Common myeloid progenitor, CD34-positive (primary cell): ENCODE data around the gene RPP25.

Experiments used
- CTCF ChIA-PET: fragments of 350-600 bp; sonication (Branson Sonifier 250); formaldehyde crosslinking; loops from one replicate; lab custom pipeline; 2021; ENCODE audit warnings: antibody characterized with exemption; lab: Charles Lee
- POLR2A ChIA-PET: fragments of 350-600 bp; sonication (Branson Sonifier 250); formaldehyde crosslinking; loops from one replicate; lab custom pipeline; 2021; ENCODE audit warnings: antibody characterized with exemption; lab: Charles Lee
- DNase-seq, 3 donors: peaks; one replicate each; pipeline versions ENCODE4 v3.0.0 to v3.0.0-alpha.2; 2013
- H3K27ac ChIP-seq, 2 experiments: 1 replicate in 1 of 2; 2 replicates in 1 of 2; pipeline ENCODE4 v1.7.0; 2013; ENCODE audit warnings: inconsistent platforms in 2 of 2, low read length in 2 of 2, mild to moderate bottlenecking in 2 of 2, low read depth in 1 of 2, moderate library complexity in 1 of 2; ENCODE audit not compliant: severe bottlenecking in 2 of 2, insufficient read depth in 1 of 2, poor library complexity in 1 of 2
- H3K27me3 ChIP-seq, 5 experiments: replicated peaks in 2 of 5; 1 replicate in 3 of 5; 2 replicates in 2 of 5; pipeline versions ENCODE4 v1.6.1 to v1.7.0; 2013; ENCODE audit warnings: low read length in 4 of 5, mild to moderate bottlenecking in 2 of 5, moderate library complexity in 2 of 5, inconsistent platforms in 1 of 5; ENCODE audit not compliant: insufficient read depth in 5 of 5, control insufficient read depth in 4 of 5
- H3K36me3 ChIP-seq, 4 experiments: 1 replicate in 2 of 4; 2 replicates in 2 of 4; pipeline versions ENCODE4 v1.6.1 to v1.7.0; 2013; ENCODE audit warnings: low read length in 3 of 4, control low read depth in 1 of 4, mild to moderate bottlenecking in 1 of 4; ENCODE audit not compliant: control insufficient read depth in 4 of 4, insufficient read depth in 4 of 4
- H3K4me1 ChIP-seq, 4 experiments: 1 replicate in 3 of 4; 2 replicates in 1 of 4; pipeline versions ENCODE4 v1.6.1 to v1.7.1; 2013; ENCODE audit warnings: low read length in 3 of 4, mild to moderate bottlenecking in 3 of 4, control low read depth in 1 of 4, inconsistent platforms in 1 of 4, moderate library complexity in 1 of 4; ENCODE audit not compliant: control insufficient read depth in 4 of 4, insufficient read depth in 4 of 4; ENCODE audit errors: control extremely low read depth in 1 of 4
- H3K4me3 ChIP-seq, 7 experiments: 1 replicate in 4 of 7; 2 replicates in 3 of 7; pipeline versions ENCODE4 v1.5.1 to v1.7.0; 2013; ENCODE audit warnings: mild to moderate bottlenecking in 7 of 7, low read length in 6 of 7, moderate library complexity in 6 of 7, inconsistent platforms in 2 of 7, low read depth in 2 of 7, control low read depth in 1 of 7; ENCODE audit not compliant: insufficient read depth in 4 of 7, control insufficient read depth in 1 of 7; ENCODE audit errors: extremely low read depth in 1 of 7
- H3K9me3 ChIP-seq, 5 experiments: 1 replicate in 4 of 5; 2 replicates in 1 of 5; pipeline versions ENCODE4 v1.6.1 to v1.7.1; 2013; ENCODE audit warnings: low read length in 4 of 5, mild to moderate bottlenecking in 2 of 5, inconsistent platforms in 1 of 5, low read depth in 1 of 5, moderate library complexity in 1 of 5; ENCODE audit not compliant: control insufficient read depth in 4 of 5, insufficient read depth in 2 of 5; ENCODE audit errors: control extremely low read depth in 1 of 5
- WGBS: methylation state at CpG from one replicate; pipeline ENCODE4 v1.1.5; 2013; ENCODE audit not compliant: insufficient coverage; 5-methylcytosine and 5-hydroxymethylcytosine counted together

RPP25 gene

GRCh38 chr15:74964794-74965193 lies 8.2 kb upstream of the RPP25 start:
- H3K36me3 ChIP-seq, result no peaks in the 10 kb centered on the region
- ChIA-PET CTCF (interaction anchor here (1.2 kb wide), 3 partner anchors 11 to 247 kb away, joined by 3 to 6 read pairs (median 3); no protein-coding TSS in a partner anchor), POLR2A (no interaction called here)
- WGBS, result 34% methylated on average over 2 of the region's 3 CpGs
- no peak overlapping the region for H3K4me3 ChIP-seq
- no peaks in the 10 kb centered on the region for H3K9me3 ChIP-seq
- no peak for DNase-seq
- no peak overlapping the region for H3K27ac ChIP-seq
- H3K4me1 ChIP-seq, result peaks cover 0 to 5% (median 1%) of the 10 kb centered on the region in 4 experiments
- peaks cover 2 to 17% (median 7%) of the 10 kb centered on the region in 5 experiments for H3K27me3 ChIP-seq

- WGBS, result 100% methylated on average over 2 of the region's 4 CpGs
- no peak overlapping the region for H3K4me3 ChIP-seq
- DNase-seq, result no peak
- no peaks in the 10 kb centered on the region for H3K36me3 ChIP-seq
- H3K27ac ChIP-seq, result no peak overlapping the region
- CTCF ChIA-PET, result interaction anchor here (1.0 to 1.5 kb wide), 3 partner anchors 9 to 27 kb away, joined by 3 to 5 read pairs (median 3); no protein-coding TSS in a partner anchor
- peaks cover 2 to 25% (median 23%) of the 10 kb centered on the region in 5 experiments for H3K27me3 ChIP-seq
- H3K9me3 ChIP-seq, result no peaks in the 10 kb centered on the region
- peaks cover 0 to 21% (median 16%) of the 10 kb centered on the region in 4 experiments for H3K4me1 ChIP-seq
- POLR2A ChIA-PET, result interaction anchor here (0.6 kb wide), 1 partner anchor 265 kb away, joined by 3 read pairs; no protein-coding TSS in a partner anchor
These were observed 6.6 kb upstream of the RPP25 start for GRCh38 chr15:74963213-74963612.

- 83% methylated on average over 2 of the region's 2 CpGs for WGBS
- no peaks in the 10 kb centered on the region for H3K9me3 ChIP-seq
- H3K36me3 ChIP-seq, result no peaks in the 10 kb centered on the region
- POLR2A ChIA-PET, result no interaction called here
- CTCF ChIA-PET, result interaction anchor here (1.0 to 1.1 kb wide), 2 partner anchors 8 to 12 kb away, joined by 3 read pairs; no protein-coding TSS in a partner anchor
- H3K4me1 ChIP-seq, result peaks cover 0 to 26% (median 20%) of the 10 kb centered on the region in 4 experiments
- H3K27ac ChIP-seq, result no peak overlapping the region
- no peak for DNase-seq
- H3K4me3 ChIP-seq, result no peak overlapping the region
- H3K27me3 ChIP-seq, result peaks cover 2 to 30% (median 25%) of the 10 kb centered on the region in 5 experiments
These were observed 6.1 kb upstream of the RPP25 start for GRCh38 chr15:74962671-74963070.

GRCh38 chr15:74962219-74962618 lies 5.6 kb upstream of the RPP25 start:
- no peaks in the 10 kb centered on the region for H3K9me3 ChIP-seq
- H3K4me1 ChIP-seq, result peaks cover 0 to 30% (median 24%) of the 10 kb centered on the region in 4 experiments
- WGBS, result 97% methylated on average over 6 of the region's 8 CpGs
- no peak overlapping the region for H3K27ac ChIP-seq
- H3K4me3 ChIP-seq, result no peak overlapping the region
- H3K27me3 ChIP-seq, result peaks cover 2 to 34% (median 27%) of the 10 kb centered on the region in 5 experiments
- H3K36me3 ChIP-seq, result no peaks in the 10 kb centered on the region
- ChIA-PET POLR2A (no interaction called here), CTCF (interaction anchor here (1.0 to 2.5 kb wide), 2 partner anchors 8 to 12 kb away, joined by 3 to 11 read pairs; no protein-coding TSS in a partner anchor)
- DNase-seq, result no peak

- Histone ChIP-seq H3K9me3 (no peaks in the 10 kb centered on the region), H3K4me3 (no peak overlapping the region), H3K4me1 (peaks cover 0 to 36% (median 30%) of the 10 kb centered on the region in 4 experiments), H3K27me3 (peaks cover 2 to 38% (median 27%) of the 10 kb centered on the region in 5 experiments), H3K36me3 (no peaks in the 10 kb centered on the region), H3K27ac (no peak overlapping the region)
- ChIA-PET CTCF (interaction anchor here (2.5 kb wide), 1 partner anchor 11 kb away, joined by 11 read pairs; no protein-coding TSS in a partner anchor), POLR2A (no interaction called here)
- no peak for DNase-seq
- 77% methylated on average over 5 of the region's 5 CpGs for WGBS
These were observed 5.0 kb upstream of the RPP25 start for GRCh38 chr15:74961616-74962015.

GRCh38 chr15:74960995-74961588 lies 4.5 kb upstream of the RPP25 start:
- ChIA-PET CTCF (interaction anchor here (0.7 to 2.5 kb wide), 4 partner anchors 11 to 176 kb away, joined by 3 to 11 read pairs (median 4); no protein-coding TSS in a partner anchor), POLR2A (no interaction called here)
- Histone ChIP-seq H3K27ac (no peak overlapping the region), H3K9me3 (no peaks in the 10 kb centered on the region), H3K4me3 (no peak overlapping the region), H3K36me3 (no peaks in the 10 kb centered on the region), H3K4me1 (peaks cover 0 to 41% (median 35%) of the 10 kb centered on the region in 4 experiments), H3K27me3 (peaks cover 2 to 38% (median 27%) of the 10 kb centered on the region in 5 experiments)
- 57% methylated on average over 2 of the region's 3 CpGs for WGBS
- DNase-seq, result no peak

GRCh38 chr15:74960286-74960685 lies 3.7 kb upstream of the RPP25 start:
- POLR2A ChIA-PET, result no interaction called here
- no peak for DNase-seq
- Histone ChIP-seq H3K27ac (no peak overlapping the region), H3K27me3 (peaks cover 2 to 42% (median 27%) of the 10 kb centered on the region in 5 experiments), H3K9me3 (no peaks in the 10 kb centered on the region), H3K4me3 (no peak overlapping the region), H3K4me1 (peaks cover 0 to 49% (median 43%) of the 10 kb centered on the region in 4 experiments), H3K36me3 (no peaks in the 10 kb centered on the region)
- CTCF ChIA-PET, result interaction anchor here (0.7 to 2.5 kb wide), 4 partner anchors 10 to 83 kb away, joined by 3 to 11 read pairs (median 4); no protein-coding TSS in a partner anchor
- no CpG with 5 or more reads among the region's 1 CpG for WGBS
